Keratinocyte (primary cell): ENCODE results near the gene PDCD11.

Experiments used
- EZH2 ChIP-seq: IDR thresholded peaks from one replicate; pipeline ENCODE4 v1.6.1; 2012; ENCODE audit warnings: inconsistent platforms, mild to moderate bottlenecking, low read length, moderate library complexity
- TF ChIP-seq, protein P1 (sequence below), 3 experiments: IDR thresholded peaks in 1 of 3; conservative IDR thresholded peaks in 1 of 3; optimal IDR thresholded peaks in 1 of 3; 2 replicates in 2 of 3; 3 replicates in 1 of 3; pipeline versions ENCODE3 to v1.5.1; 2011; ENCODE audit warnings: low read length in 3 of 3, mild to moderate bottlenecking in 3 of 3, moderate library complexity in 2 of 3, control low read depth in 1 of 3, inconsistent platforms in 1 of 3; ENCODE audit not compliant: insufficient read depth in 2 of 3; ENCODE audit errors: extremely low read depth in 1 of 3

- TF ChIP-seq, protein P1, sequence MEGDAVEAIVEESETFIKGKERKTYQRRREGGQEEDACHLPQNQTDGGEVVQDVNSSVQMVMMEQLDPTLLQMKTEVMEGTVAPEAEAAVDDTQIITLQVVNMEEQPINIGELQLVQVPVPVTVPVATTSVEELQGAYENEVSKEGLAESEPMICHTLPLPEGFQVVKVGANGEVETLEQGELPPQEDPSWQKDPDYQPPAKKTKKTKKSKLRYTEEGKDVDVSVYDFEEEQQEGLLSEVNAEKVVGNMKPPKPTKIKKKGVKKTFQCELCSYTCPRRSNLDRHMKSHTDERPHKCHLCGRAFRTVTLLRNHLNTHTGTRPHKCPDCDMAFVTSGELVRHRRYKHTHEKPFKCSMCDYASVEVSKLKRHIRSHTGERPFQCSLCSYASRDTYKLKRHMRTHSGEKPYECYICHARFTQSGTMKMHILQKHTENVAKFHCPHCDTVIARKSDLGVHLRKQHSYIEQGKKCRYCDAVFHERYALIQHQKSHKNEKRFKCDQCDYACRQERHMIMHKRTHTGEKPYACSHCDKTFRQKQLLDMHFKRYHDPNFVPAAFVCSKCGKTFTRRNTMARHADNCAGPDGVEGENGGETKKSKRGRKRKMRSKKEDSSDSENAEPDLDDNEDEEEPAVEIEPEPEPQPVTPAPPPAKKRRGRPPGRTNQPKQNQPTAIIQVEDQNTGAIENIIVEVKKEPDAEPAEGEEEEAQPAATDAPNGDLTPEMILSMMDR (optimal IDR thresholded peaks at IDR 0.05 in 1 of 3, IDR thresholded peaks at IDR 0.05 in 1 of 3, conservative IDR thresholded peaks at IDR 0.05 in 1 of 3; ENCODE audit: extremely low read depth in 1 of 3, insufficient read depth in 2 of 3, low read length in 3 of 3) = no peak
- TF ChIP-seq EZH2 = no peak
These were observed 29.0 kb upstream of the PDCD11 start for GRCh38 chr10:103367379-103367781.
